ENCODE results near the gene PTPN1.

Gene PTPN1

GRCh38 chr20:50526403-50526989, 16.3 kb downstream of the PTPN1 start:
- no peak for TF ChIP-seq GATA3 (IDR thresholded peaks at IDR 0.05; ENCODE audit: low read depth, low read length)
- no peak for TF ChIP-seq GATA2 (IDR thresholded peaks at IDR 0.05; ENCODE audit: low read depth, low read length)

GRCh38 chr20:50527068-50527605, 17.0 kb downstream of the PTPN1 start:
- TF ChIP-seq GATA2 (IDR thresholded peaks at IDR 0.05; ENCODE audit: low read depth, low read length) (no peak), GATA3 (IDR thresholded peaks at IDR 0.05; ENCODE audit: low read depth, low read length) (no peak)

DNA sequence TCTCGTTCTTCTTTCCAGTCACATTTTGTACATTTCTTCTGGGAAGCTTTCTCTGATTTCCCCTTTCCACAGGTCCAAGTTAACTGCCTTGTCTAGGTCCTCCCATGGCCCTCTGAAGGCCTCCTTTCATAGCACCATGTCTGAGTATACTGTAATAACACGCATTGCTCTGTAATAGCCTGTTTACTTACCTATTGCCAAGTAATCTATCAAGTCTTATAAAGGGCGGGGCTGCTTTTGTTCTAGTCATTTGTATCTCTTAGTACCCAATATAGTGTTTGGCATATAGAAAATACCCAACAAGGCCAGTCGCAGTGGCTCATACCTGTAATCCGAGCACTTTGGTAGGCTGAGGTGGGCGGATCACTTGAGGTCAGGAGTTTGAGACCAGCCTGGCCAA, 17.9 kb downstream of the PTPN1 start:
- no peak for TF ChIP-seq GATA3 (IDR thresholded peaks at IDR 0.05; ENCODE audit: low read depth, low read length)
- no peak for TF ChIP-seq GATA2 (IDR thresholded peaks at IDR 0.05; ENCODE audit: low read depth, low read length)

- TF ChIP-seq GATA2 (IDR thresholded peaks at IDR 0.05; ENCODE audit: low read depth, low read length) (no peak), GATA3 (IDR thresholded peaks at IDR 0.05; ENCODE audit: low read depth, low read length) (no peak)
Observed at GRCh38 chr20:50528804-50529351, 18.7 kb downstream of the PTPN1 start.

DNA sequence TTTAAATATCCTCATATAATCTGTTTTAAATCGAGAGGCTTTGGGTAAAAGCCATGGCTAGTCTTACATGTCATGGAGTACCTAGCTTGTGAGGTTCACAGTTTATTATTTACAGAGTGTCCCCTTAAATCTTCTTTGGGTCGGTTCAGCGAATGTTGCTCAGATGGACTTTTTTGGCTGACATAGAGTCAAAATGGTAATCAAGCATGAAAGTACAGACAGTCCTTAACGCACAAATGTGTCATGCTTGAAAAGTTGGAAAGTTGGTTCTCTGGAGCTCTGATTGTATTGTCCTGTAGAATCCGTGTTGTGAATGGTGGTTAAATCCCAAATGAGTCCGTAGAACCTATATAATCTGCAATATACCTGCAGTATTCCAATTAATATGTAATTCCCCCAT, 22.0 kb downstream of the PTPN1 start:
- no peak for TF ChIP-seq GATA3 (IDR thresholded peaks at IDR 0.05; ENCODE audit: low read depth, low read length)
- TF ChIP-seq GATA2 (IDR thresholded peaks at IDR 0.05; ENCODE audit: low read depth, low read length): no peak

DNA sequence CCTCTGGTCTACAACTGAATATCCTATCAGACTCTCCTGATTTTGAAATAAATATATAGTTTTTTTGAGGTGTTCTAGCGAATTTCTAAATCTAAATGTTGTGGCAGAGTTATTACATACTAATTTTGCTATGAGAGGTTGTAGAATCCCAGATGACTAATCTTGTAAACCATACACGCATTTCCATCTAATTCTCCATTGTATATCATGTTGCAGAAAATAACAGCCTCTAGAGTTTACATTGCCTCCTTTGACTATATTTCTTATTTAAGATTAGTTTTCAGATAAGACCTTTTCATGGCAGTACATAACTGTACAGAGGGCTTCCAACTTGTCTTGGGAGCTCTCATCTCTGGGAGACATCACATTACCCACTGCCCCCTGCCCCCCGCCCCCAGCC, 22.9 kb downstream of the PTPN1 start:
- TF ChIP-seq GATA2 (IDR thresholded peaks at IDR 0.05; ENCODE audit: low read depth, low read length) (no peak), GATA3 (IDR thresholded peaks at IDR 0.05; ENCODE audit: low read depth, low read length) (no peak)

DNA sequence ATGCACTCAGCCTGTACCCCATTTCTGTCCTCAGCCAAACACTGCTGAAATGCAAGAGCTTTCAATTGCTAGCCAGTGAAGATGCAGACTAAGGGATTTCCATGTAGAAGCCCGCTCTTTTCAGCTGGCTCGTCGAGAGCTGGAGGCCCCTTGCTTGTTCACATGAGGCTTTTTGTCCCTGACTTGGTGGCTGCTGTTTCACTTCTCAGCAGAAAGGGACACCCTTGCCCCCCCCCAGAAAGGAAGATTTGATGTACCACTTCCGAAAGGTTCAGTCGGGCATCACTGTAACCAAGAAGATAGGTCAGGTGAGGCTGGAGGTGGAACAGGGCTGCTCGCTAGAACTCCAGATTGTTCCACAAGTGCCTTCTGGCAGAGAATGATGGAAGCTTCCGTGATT, 23.3 kb downstream of the PTPN1 start:
- TF ChIP-seq GATA2 (IDR thresholded peaks at IDR 0.05; ENCODE audit: low read depth, low read length) (no peak), GATA3 (IDR thresholded peaks at IDR 0.05; ENCODE audit: low read depth, low read length) (no peak)

- TF ChIP-seq GATA3 (IDR thresholded peaks at IDR 0.05; ENCODE audit: low read depth, low read length) (no peak), GATA2 (IDR thresholded peaks at IDR 0.05; ENCODE audit: low read depth, low read length) (no peak)
Observed at GRCh38 chr20:50534567-50534966, 24.4 kb downstream of the PTPN1 start.

DNA sequence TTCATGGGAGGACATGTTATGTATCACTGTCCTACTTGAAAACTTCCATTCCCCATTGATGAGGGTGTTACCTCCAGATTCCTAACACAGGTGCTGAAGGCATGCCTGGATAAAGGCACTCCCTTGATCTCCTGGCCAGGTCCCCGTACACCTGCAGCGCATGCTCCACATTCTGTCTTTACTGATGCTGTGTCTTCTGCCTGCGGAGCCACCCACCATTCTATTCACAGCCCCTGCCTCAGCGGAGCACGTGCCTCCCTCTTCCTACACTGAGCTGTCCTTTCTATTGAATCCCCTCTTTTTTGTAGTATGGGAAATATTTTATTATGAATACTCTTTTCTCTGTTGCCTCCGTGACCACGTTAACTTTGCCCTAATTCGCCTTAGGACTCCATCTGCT, 25.0 kb downstream of the PTPN1 start:
- TF ChIP-seq GATA3 (IDR thresholded peaks at IDR 0.05; ENCODE audit: low read depth, low read length) (no peak), GATA2 (IDR thresholded peaks at IDR 0.05; ENCODE audit: low read depth, low read length) (no peak)

DNA sequence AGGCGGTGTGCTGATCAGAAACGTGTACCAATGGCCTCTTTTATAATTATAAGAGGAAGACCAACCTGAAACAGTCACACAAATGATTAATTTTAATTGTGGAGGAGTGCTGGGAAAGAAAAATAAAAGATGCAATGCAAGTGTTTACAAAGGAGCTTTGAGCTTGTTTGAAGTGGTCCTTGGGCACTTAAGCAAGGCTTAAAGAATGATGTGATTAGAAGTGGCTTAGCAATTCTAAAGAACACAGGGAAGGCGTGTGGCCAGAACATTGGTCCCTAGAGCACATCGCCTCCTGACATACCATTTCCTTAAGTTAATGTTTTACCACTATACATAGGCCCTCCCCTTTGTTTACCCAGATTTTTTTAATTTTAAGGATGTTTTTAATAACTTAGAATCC, 26.1 kb downstream of the PTPN1 start:
- no peak for TF ChIP-seq GATA3 (IDR thresholded peaks at IDR 0.05; ENCODE audit: low read depth, low read length)
- no peak for TF ChIP-seq GATA2 (IDR thresholded peaks at IDR 0.05; ENCODE audit: low read depth, low read length)

DNA sequence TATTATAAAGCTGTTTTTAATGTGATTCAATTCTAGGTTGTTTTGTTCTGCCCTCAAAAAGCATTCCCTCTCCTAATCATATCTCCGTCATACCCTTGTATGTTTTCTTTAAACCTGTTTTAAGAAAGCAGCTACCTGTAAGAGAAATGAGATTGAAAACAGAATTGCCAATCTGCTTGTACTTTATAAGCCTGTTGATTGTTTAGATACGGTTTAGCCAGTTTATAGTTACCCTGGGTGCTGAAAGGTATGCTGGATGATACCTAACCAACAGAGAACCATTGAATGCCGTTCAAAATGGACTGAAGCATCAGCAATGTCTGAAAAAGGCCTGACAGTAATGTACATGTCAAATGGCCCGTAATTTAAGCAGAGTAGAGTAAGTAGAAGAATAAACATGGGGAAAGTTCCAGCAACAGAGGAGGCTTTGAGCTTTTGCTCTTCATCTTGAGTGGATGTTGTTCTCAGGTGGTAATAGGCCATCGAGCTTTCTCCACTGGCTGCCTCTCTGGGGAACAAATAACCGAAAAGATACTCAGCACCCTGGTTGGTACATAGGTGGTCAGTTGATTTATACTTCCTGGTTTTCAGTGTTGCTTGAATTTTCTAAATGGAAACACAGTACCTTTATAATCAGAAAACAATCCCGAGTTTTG, 27.5 kb downstream of the PTPN1 start:
- no peak for TF ChIP-seq GATA3 (IDR thresholded peaks at IDR 0.05; ENCODE audit: low read depth, low read length)
- no peak for TF ChIP-seq GATA2 (IDR thresholded peaks at IDR 0.05; ENCODE audit: low read depth, low read length)

- no peak for TF ChIP-seq GATA3 (IDR thresholded peaks at IDR 0.05; ENCODE audit: low read depth, low read length)
- no peak for TF ChIP-seq GATA2 (IDR thresholded peaks at IDR 0.05; ENCODE audit: low read depth, low read length)
Observed at GRCh38 chr20:50538276-50538675, 28.1 kb downstream of the PTPN1 start.

DNA sequence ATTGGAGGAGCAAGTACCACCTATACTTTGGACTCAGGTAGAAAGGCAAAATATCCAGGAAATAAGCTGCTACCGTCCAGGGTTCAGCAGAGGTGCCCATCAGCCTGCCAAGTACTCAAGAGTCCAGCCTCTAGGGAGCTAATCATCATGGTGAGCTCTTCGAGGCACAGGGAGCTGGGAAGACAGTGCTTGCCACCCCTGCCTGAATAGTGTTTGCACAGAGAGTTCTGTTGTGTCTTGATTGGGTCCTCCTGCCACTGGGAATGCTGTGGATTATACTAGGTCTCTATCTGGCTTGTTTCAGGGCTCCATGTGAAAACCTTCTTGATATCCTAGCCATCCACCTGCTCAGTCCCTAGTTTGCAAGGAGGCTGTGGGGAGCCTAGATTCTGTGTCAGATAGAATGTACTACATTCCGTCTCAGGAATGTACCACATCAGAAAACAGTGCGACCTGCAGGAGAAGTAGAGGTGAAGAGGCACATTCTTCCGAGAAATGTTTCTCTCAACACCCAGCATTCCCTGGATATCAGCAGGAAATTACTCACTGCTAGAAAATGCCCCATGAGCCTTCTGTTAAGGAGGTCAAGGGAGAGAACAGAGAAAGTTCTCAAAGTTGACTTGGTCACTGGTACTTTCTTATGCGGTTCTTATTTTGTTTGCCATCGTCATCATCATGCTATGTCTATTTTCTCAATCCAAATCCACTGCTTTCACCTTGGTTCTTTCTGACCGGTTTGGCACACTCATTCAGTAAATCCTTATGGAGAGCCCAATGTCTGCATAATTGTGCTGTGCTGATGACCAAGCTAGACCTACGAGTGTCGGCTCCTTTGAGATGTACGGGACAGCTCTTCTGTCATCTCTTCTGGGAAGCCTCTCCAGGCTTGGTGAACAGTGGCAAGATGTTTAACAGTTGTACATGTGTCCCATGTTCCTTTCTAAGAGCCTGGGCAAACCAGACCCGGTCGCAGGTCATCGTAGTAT, 30.7 kb downstream of the PTPN1 start:
- TF ChIP-seq GATA2 (IDR thresholded peaks at IDR 0.05; ENCODE audit: low read depth, low read length): no peak
- no peak for TF ChIP-seq GATA3 (IDR thresholded peaks at IDR 0.05; ENCODE audit: low read depth, low read length)

GRCh38 chr20:50541606-50542041, 31.4 kb downstream of the PTPN1 start:
- TF ChIP-seq GATA2 (IDR thresholded peaks at IDR 0.05; ENCODE audit: low read depth, low read length) (no peak), GATA3 (IDR thresholded peaks at IDR 0.05; ENCODE audit: low read depth, low read length) (no peak)
